GM19193 (cell line): ENCODE data around the gene GOLGB1.

Experiments used
- POLR2A ChIP-seq: IDR thresholded peaks from 4 replicates; pipeline ENCODE4 v1.6.1; 2011; ENCODE audit not compliant: insufficient read depth, insufficient read length; ENCODE audit errors: extremely low read depth

The GOLGB1 gene

DNA sequence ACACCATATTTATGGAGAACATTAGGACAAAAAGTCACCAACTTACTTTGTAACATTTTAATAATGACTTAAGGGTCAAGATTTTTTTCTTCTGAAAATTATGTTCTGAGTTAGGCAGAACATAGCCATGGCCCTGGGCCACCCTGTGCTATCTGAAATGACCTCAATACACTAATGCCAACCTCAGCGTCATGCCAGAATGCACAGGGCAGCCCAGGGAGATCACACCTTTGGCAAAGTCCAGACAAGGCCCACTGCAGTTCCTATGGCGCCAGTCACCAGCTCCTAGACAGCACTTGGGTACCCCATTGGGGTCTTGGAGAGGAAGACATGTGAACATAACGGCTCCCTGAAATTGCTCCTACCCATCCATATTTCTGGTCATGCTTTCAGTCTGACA, 121.9 kb downstream of the GOLGB1 start:
- no peak for TF ChIP-seq POLR2A

DNA sequence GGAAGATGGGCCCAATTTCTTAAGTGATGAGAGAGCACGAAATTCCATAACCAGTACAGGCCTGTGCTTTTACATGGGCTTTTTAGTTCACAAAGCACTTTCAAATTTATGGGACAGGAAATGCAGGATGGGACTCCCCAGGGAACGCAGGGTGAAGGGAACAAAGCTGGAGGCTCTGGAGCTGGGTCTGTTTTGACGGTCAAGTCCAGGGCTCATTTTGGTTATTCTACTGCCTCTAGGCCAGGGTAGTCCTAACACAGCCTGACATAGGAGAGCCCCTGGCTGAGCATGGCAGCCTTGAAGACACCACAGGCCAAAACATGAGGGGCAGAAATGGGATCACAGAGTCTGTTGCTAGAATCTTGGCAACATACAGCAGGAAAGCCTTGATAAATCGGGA, 122.3 kb downstream of the GOLGB1 start:
- no peak for TF ChIP-seq POLR2A

DNA sequence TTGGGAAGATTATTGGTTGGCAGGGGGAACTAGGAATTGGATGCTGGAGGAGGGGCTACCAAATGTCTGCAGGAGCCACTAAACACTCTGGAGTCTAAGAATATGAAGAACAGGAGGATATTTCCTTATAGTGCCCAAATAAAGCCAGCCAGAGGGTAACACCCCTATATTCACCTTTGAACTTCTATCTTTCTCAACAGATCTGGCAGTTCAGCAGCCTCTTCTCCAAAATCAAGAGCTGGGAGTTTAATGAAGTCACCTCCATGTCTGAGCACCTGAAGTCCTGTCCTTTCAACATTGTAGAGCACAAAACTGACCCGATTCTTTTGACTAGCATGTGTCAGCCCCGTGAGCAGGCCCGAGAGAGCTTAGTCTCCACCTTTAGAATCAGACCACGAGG, 123.0 kb downstream of the GOLGB1 start:
- TF ChIP-seq POLR2A, result no peak

DNA sequence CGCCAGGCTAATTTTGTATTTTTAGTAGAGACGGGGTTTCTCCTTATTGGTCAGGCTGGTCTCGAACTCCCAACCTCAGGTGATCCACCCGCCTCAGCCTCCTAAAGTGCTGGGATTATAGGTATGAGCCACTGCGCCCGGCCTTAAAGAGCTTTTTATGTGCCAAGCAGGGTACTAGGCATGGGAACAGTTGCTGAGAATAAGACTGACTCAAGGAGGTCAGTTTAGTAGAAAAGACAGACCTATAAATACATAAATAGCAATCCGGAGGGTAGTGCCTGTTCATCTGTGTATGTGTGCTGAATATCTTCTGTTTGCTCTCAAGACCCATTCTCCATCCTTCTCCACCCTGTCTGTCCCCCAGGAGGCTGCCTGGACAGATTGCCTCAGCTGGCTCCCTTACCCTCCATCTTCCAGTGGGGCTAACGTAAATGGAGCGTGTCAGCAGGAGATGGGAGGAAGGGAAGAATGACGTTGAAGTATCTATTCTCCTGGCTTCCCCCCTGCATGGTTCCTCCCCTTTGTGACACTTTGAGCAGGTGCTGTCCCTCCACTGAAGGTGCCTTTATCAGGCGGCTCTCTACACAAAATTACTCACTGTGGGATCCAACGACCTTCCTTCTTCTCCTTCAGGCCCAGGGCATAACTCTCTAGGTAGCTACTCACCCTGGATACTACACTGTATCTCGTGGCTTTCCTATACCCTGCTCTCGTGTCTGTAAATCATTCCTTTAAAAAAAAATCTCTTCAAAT, 125.2 kb downstream of the GOLGB1 start:
- TF ChIP-seq POLR2A, result no peak

DNA sequence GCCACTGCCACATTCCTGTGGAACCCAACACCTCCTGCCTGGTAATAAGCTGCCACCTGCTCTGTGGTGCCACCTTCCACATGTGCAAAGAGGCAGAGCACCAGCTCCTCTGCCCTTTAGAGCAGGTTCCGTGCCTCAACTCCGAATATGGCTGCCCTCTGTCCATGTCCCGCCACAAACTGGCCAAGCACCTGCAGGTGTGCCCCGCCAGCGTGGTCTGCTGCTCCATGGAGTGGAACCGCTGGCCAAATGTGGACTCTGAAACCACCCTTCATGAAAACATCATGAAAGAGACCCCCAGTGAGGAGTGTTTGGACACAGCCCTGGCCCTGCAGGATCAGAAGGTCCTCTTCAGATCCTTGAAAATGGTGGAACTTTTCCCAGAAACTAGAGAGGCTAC, 128.1 kb downstream of the GOLGB1 start:
- TF ChIP-seq POLR2A, result no peak

- TF ChIP-seq POLR2A, result no peak
Measured at GRCh38 chr3:121619691-121620090, 129.8 kb downstream of the GOLGB1 start.
